Immature natural killer cell (primary cell): Measurements from ENCODE around the gene KCND3. TPM values are rescaled to one million over a fixed set of nuclear protein-coding genes. Genes with fewer than 3 reads are reported as not detected.

Source experiments
- DNase-seq, 3 donors: peaks; one replicate each; pipeline ENCODE4 v3.0.0; 2022; ENCODE audit warnings: mixed read lengths in 1 of 3
- H3K27ac Mint-ChIP-seq, 6 donors: one replicate each; pipeline ENCODE4 v1.8.0; 2020; ENCODE audit warnings: mixed read lengths in 6 of 6, mild to moderate bottlenecking in 5 of 6, inconsistent platforms in 4 of 6, moderate library complexity in 3 of 6
- H3K27me3 Mint-ChIP-seq, 3 donors: one replicate each; pipeline ENCODE4 v1.8.0; 2020 to 2021; ENCODE audit warnings: low read depth in 3 of 3, mild to moderate bottlenecking in 3 of 3, mixed read lengths in 3 of 3, moderate library complexity in 3 of 3, inconsistent platforms in 1 of 3
- H3K36me3 Mint-ChIP-seq, 3 donors: one replicate each; pipeline ENCODE4 v1.8.0; 2020; ENCODE audit warnings: mixed read lengths in 3 of 3, inconsistent platforms in 2 of 3, mild to moderate bottlenecking in 2 of 3
- H3K4me1 Mint-ChIP-seq, 2 donors: one replicate each; pipeline ENCODE4 v1.8.0; 2020; ENCODE audit warnings: inconsistent platforms in 2 of 2, mild to moderate bottlenecking in 2 of 2, mixed read lengths in 2 of 2, moderate library complexity in 1 of 2
- H3K4me3 Mint-ChIP-seq, 5 donors: one replicate each; pipeline ENCODE4 v1.8.0; 2020; ENCODE audit warnings: mild to moderate bottlenecking in 5 of 5, mixed read lengths in 5 of 5, inconsistent platforms in 3 of 5, moderate library complexity in 3 of 5
- H3K9me3 Mint-ChIP-seq, 6 donors: one replicate each; pipeline ENCODE4 v1.8.0; 2020; ENCODE audit warnings: mild to moderate bottlenecking in 6 of 6, mixed read lengths in 6 of 6, inconsistent platforms in 4 of 6, moderate library complexity in 3 of 6
- polyA plus RNA-seq, 3 donors: library from polyadenylated mRNA; unstranded; fragments of 300-500 nt; fragmentation: Illumina TruSeq; gene quantifications; one replicate each; pipeline ENCODE4 v1.2.3, GENCODE V29; 2021

KCND3 gene
- polyA plus RNA-seq, 3 donors from 2014 or later: 0.35 TPM; not detected in 2

DNA sequence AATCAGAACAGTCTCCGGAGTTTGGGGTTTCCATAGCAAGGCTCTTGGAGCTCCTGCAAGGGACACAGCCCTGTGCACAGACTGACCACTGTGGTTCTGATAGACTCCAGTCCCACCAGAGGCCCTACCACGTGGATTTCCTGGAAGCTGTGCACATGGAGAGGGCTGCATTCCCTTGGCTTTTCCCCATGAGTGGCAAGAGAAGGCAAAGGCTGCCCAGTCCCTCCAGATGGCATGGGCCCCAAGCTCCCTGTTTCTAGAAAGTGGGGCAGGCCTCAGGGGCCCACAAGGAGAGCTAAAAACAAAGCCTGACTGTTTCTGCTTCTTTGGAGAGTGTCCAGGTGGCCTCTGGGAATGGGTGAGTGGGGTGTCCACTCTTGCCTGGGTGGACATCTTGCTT lies 146.3 kb downstream of the KCND3 start:
- Mint-ChIP-seq H3K36me3 (no peaks in the 10 kb centered on the region), H3K4me1 (no peaks in the 10 kb centered on the region), H3K27ac (no peak overlapping the region), H3K9me3 (no peaks in the 10 kb centered on the region), H3K4me3 (no peak overlapping the region), H3K27me3 (peaks cover 0 to 19% (median 5%) of the 10 kb centered on the region in 3 donors)
- no peak for DNase-seq

DNA sequence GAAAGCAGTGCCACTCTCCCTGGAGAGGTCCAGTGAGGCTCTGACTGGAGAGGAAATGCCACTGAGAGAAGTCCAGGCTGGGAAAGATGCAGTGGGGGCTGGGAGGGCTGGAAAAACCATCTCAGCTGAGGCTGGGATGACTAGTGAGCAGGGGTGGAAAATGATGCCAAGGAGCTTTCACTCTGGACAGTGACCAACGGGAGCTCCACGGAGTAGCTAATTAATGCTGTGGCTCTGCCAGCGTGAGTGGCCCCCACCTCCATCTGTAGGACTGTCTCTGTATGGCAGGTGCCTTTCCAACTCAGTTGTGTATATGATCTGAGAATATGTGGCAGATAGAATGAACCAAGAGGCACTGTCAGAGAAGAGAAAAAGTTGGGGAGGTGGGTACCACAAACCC lies 147.1 kb downstream of the KCND3 start:
- DNase-seq: no peak
- Mint-ChIP-seq H3K4me3 (no peak overlapping the region), H3K27me3 (peaks cover 0 to 19% (median 5%) of the 10 kb centered on the region in 3 donors), H3K27ac (no peak overlapping the region), H3K36me3 (no peaks in the 10 kb centered on the region), H3K4me1 (no peaks in the 10 kb centered on the region), H3K9me3 (no peaks in the 10 kb centered on the region)

DNA sequence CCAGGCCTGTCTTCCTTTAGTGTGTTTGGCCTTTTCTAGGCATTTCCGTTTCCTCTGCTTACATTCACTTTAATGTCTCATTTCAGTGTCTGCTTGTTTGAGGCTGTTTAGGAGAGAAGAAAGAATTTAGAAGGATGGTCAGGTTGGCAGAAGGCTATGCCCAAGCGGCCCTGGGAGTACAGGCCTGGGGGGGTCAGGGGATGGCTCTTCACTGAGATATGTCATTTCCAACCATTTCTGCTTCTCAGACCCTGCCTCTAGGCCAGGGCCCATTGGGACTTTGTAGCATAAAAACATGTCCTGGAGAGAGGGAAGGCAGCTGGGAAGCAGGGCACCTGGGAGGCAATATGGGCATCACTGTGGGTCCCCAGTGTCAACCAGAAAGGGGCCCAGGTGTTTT lies 147.7 kb downstream of the KCND3 start:
- no peak for DNase-seq
- Mint-ChIP-seq H3K4me3 (no peak overlapping the region), H3K36me3 (no peaks in the 10 kb centered on the region), H3K27me3 (peaks cover 0 to 13% (median 5%) of the 10 kb centered on the region in 3 donors), H3K4me1 (no peaks in the 10 kb centered on the region), H3K27ac (no peak overlapping the region), H3K9me3 (no peaks in the 10 kb centered on the region)

DNA sequence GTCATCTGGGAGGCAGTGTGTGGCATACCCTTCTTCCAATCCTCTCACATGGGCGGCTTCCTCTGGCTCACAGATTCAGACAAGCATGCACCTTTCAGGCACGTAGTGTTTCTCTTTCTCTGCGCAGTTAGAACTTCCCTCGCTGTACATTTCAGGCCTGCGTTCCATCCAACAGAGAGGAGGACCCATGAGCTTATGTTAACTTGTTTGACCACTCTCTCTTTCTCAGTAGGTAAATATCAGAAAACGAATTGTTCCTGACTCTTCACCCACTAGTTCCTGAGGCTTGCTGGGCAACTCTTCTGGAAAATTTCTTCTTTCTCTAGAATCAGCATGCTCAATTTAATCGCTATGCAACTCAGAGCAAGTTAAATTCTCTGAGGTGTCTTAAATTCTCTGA lies 148.3 kb downstream of the KCND3 start:
- Mint-ChIP-seq H3K4me3 (no peak overlapping the region), H3K36me3 (no peaks in the 10 kb centered on the region), H3K27ac (no peak overlapping the region), H3K4me1 (no peaks in the 10 kb centered on the region), H3K27me3 (peaks cover 2 to 11% (median 5%) of the 10 kb centered on the region in 3 donors), H3K9me3 (no peaks in the 10 kb centered on the region)
- no peak for DNase-seq

DNA sequence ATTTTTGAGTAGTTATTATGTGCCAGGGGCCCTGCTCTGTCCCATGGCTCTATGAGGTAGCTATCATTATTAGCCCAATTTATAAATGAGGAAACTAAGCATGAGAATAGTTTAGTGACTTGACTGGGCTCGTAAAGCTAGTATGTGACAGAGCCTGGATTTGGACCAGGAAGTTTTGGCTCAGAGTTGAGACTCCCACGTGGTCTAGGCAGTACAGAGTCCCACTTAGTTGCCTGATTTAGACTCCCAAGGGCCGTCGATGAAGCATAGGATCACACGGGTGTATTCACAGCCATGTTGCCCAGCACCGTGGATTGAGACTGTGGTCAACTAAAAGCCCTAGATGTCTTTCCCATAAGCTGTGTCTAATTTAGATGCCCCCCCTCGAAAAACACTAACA lies 152.1 kb downstream of the KCND3 start:
- peaks cover 0 to 3% (median 2%) of the 10 kb centered on the region in 3 donors for H3K27me3 Mint-ChIP-seq
- no peaks in the 10 kb centered on the region for H3K9me3 Mint-ChIP-seq
- H3K27ac Mint-ChIP-seq: no peak overlapping the region

DNA sequence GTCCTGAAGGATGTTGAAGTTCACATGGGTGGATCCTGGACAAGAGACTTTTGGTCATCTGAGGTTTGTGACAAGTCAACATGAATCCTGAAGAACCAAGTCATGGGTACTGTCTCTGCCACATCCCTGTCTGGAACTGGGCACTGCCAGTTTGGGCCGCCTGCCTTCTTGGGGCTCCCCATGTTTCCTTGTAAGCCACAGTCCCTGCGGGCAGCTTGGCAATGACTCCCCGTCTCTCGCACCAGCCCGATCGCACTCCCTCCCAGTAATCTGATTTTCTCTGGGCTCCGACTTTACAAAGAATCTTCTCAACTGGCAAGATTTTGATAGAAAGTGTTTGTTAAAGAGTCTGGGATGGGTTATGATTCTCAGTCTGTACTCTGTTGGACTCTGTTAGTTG lies 153.4 kb downstream of the KCND3 start:
- no peaks in the 10 kb centered on the region for H3K4me1 Mint-ChIP-seq
- no peaks in the 10 kb centered on the region for H3K36me3 Mint-ChIP-seq
- no peak overlapping the region for H3K27ac Mint-ChIP-seq
- peaks cover 0 to 6% (median 2%) of the 10 kb centered on the region in 3 donors for H3K27me3 Mint-ChIP-seq
- DNase-seq: no peak
- H3K4me3 Mint-ChIP-seq: no peak overlapping the region
- H3K9me3 Mint-ChIP-seq: no peaks in the 10 kb centered on the region

More for the DNA sequence above, 152.1 kb downstream of the KCND3 start:
- Mint-ChIP-seq H3K4me3 (no peak overlapping the region), H3K4me1 (no peaks in the 10 kb centered on the region), H3K36me3 (no peaks in the 10 kb centered on the region)
- DNase-seq: no peak

DNA sequence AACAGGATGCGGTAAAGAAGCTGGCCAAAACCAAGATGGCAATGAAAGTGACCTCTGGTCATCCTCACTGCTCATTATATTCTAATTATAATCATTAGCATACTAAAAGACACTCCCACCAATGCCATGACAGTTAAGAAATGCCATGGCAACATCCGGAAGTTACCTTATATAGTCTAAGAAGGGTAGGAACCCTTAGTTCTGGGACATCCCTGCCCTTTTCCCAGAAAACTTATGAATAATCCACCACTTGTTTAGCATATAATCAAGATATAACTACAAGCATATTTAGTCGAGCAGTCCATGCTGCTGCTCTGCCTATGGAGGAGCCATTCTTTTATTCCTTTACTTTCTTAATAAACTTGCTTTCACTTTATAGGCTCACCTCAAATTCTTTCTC lies 154.0 kb downstream of the KCND3 start:
- H3K27ac Mint-ChIP-seq: no peak overlapping the region
- no peak overlapping the region for H3K4me3 Mint-ChIP-seq
- H3K9me3 Mint-ChIP-seq: no peaks in the 10 kb centered on the region

DNA sequence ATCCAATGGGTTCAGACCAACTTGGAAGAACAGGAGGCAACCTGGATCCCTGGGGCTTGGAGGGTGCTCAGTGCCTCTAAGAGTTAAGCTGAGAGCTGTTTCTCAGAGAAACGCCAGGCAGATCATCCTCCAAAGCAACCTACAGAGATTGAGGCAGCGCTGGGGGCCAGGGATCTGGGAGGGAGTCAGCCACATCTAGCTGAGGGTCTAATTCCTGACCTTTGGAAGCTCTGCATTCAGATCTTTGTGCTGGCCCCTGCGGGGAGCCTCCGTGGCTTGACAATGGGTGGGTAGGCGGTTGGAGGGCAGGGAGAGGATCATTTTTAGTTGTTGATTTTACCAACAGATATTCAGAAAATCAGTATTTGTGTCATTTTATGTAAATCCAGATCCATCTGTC lies 154.5 kb downstream of the KCND3 start:
- Mint-ChIP-seq H3K9me3 (no peaks in the 10 kb centered on the region), H3K27me3 (peaks cover 2 to 6% (median 4%) of the 10 kb centered on the region in 3 donors), H3K36me3 (no peaks in the 10 kb centered on the region), H3K4me1 (no peaks in the 10 kb centered on the region), H3K27ac (no peak overlapping the region), H3K4me3 (no peak overlapping the region)
- no peak for DNase-seq

More for the DNA sequence above, 154.0 kb downstream of the KCND3 start:
- no peak for DNase-seq
- no peaks in the 10 kb centered on the region for H3K4me1 Mint-ChIP-seq
- peaks cover 0 to 6% (median 2%) of the 10 kb centered on the region in 3 donors for H3K27me3 Mint-ChIP-seq
- no peaks in the 10 kb centered on the region for H3K36me3 Mint-ChIP-seq

DNA sequence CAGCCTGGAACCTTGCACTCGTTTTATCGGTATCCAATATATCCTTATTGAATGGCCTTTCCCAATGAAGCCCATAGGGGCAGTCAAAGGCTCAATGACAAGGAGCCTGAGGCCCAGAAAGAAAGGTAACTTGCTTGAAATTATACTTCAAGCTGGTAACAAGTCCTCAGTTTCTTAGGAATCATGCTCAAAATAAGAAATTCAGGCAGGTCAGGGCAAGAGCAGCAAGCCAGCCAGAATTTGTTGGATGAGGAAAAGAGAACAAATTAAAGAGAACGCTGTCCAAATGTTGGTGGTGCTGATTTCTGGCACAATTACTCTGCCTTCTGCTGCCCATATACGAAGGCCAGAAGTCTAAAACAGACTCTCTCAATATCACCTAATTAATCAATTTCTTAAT lies 156.1 kb downstream of the KCND3 start:
- Mint-ChIP-seq H3K27me3 (peaks cover 2 to 12% (median 4%) of the 10 kb centered on the region in 3 donors), H3K4me1 (no peaks in the 10 kb centered on the region), H3K9me3 (peaks cover 0 to 2% (median 0%) of the 10 kb centered on the region in 6 donors), H3K4me3 (no peak overlapping the region), H3K27ac (no peak overlapping the region), H3K36me3 (no peaks in the 10 kb centered on the region)
- no peak for DNase-seq

DNA sequence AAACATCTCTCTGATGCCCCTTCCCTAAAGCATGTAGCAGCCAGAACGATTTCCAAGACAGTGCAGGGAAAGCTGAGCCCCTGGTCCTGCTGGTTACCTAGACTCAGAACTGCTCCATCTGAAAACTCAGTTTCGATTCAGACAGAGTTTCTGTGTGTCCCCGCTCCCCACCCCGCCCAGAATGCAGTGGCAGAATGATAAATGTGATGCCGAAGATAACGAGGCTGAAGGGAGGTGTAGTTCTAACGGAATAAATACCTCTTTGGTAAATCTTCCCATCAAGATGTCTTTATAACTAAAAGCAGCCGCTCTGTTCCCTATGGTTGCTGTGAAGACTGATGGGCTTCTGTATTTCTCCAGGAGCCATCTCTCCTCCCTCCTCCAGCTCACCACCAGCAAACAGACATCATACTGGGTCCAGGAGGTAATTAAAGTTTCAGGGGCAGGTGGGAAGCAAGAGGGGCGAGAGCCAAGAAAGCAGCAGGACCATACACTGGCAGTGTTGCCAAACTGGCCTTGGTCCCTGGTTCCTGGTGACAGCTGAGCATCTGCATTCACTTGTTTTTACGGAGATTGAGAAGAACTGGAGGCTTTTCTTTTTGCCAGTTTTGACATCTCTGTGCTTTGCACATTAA lies 156.8 kb downstream of the KCND3 start:
- H3K4me3 Mint-ChIP-seq: no peak overlapping the region
- no peak for DNase-seq
- no peaks in the 10 kb centered on the region for H3K36me3 Mint-ChIP-seq
- no peaks in the 10 kb centered on the region for H3K4me1 Mint-ChIP-seq
- peaks cover 0 to 2% (median 0%) of the 10 kb centered on the region in 6 donors for H3K9me3 Mint-ChIP-seq
- no peak overlapping the region for H3K27ac Mint-ChIP-seq
- H3K27me3 Mint-ChIP-seq: peaks cover 2 to 12% (median 4%) of the 10 kb centered on the region in 3 donors

DNA sequence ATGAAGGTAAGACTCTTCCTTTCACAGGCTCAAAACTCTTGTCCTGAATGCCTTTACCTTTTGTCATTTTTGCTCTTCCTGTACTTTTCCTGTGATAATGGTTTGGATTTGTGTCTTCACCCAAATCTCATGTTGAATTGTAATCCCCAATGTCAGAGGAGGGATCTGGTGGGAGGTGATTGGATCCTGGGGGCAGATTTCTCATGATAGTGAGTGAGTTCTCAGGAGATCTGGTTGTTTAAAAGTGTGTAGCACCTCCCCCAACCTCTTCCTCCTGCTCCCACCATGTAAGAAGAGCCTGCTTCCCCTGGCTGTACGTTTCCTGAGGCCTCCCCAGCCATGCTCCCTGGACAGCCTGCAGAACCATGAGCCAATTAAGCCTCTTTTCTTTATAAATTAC lies 158.3 kb downstream of the KCND3 start:
- peaks cover 0 to 12% (median 6%) of the 10 kb centered on the region in 3 donors for H3K27me3 Mint-ChIP-seq
- peaks cover 0 to 2% (median 0%) of the 10 kb centered on the region in 6 donors for H3K9me3 Mint-ChIP-seq
- no peak overlapping the region for H3K4me3 Mint-ChIP-seq
- no peaks in the 10 kb centered on the region for H3K4me1 Mint-ChIP-seq
- no peak for DNase-seq
- no peak overlapping the region for H3K27ac Mint-ChIP-seq
- H3K36me3 Mint-ChIP-seq: no peaks in the 10 kb centered on the region

DNA sequence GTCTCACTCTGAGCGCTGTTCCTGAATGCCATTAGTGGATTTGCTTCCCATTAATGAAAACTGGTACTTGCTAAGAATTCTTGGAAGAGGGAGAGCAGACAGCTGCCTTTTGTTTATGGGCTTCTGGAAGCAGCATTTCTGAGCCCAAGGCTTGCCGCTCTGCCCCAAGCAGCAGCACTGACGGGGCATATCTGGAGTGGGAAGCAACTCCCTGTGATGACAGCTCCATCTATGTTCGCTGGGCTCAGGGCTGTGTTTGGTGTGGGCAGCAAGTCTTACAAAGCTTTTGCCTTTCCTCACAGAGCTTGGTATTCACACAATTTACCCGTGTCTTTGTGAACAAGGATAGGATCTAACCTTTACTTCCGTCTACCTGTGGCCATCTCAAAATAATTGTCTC lies 161.5 kb downstream of the KCND3 start:
- peaks cover 2 to 18% (median 10%) of the 10 kb centered on the region in 3 donors for H3K27me3 Mint-ChIP-seq
- H3K4me1 Mint-ChIP-seq: no peaks in the 10 kb centered on the region
- H3K36me3 Mint-ChIP-seq: no peaks in the 10 kb centered on the region
- H3K4me3 Mint-ChIP-seq: no peak overlapping the region
- peaks cover 0 to 2% (median 0%) of the 10 kb centered on the region in 6 donors for H3K9me3 Mint-ChIP-seq
- DNase-seq: no peak
- H3K27ac Mint-ChIP-seq: no peak overlapping the region

DNA sequence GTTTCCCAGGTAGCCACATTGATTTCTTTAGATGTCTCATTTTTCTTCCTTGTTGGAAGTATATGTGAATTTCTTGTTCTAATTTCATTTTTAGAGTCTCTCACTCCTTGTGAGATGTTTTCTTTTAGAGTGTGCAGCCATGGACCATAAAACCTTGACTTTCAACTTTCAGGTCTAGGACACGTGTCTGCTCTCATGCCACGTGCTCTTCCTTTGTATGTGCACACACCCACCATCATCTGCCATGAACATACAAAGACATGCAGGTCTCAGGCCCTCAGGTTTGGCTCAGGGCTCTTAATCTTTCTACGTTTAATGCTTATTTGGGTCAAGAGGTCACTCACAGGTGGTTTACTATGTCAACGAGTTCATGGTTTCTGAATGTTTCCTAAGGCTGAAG lies 163.2 kb downstream of the KCND3 start:
- no peaks in the 10 kb centered on the region for H3K36me3 Mint-ChIP-seq
- no peak overlapping the region for H3K27ac Mint-ChIP-seq
- no peaks in the 10 kb centered on the region for H3K4me1 Mint-ChIP-seq
- no peak for DNase-seq
- peaks cover 0 to 2% (median 0%) of the 10 kb centered on the region in 6 donors for H3K9me3 Mint-ChIP-seq
- H3K27me3 Mint-ChIP-seq: peaks cover 2 to 18% (median 12%) of the 10 kb centered on the region in 3 donors
- H3K4me3 Mint-ChIP-seq: no peak overlapping the region

DNA sequence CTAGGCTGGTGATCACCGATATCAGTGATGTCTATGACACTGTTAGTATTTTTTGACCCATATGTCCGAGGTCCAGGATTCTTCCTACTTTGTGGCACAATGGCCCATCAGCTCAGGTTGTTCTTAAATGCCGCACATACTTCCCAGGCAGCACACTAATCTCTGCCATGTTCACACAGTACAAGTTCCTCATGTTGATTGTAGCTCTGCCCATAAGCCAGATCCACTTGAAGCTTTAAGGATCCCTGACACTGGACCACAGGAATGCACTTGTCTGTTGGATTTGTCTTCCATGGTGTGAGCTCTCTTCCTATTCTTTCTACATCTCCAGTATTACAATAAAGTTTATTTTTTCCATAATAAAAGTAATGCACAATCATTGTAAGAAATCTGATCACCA lies 164.3 kb downstream of the KCND3 start:
- H3K27me3 Mint-ChIP-seq: peaks cover 2 to 18% (median 14%) of the 10 kb centered on the region in 3 donors
- no peak overlapping the region for H3K4me3 Mint-ChIP-seq
- H3K36me3 Mint-ChIP-seq: no peaks in the 10 kb centered on the region
- no peaks in the 10 kb centered on the region for H3K4me1 Mint-ChIP-seq
- DNase-seq: no peak
- H3K27ac Mint-ChIP-seq: no peak overlapping the region
- peaks cover 0 to 2% (median 0%) of the 10 kb centered on the region in 6 donors for H3K9me3 Mint-ChIP-seq

DNA sequence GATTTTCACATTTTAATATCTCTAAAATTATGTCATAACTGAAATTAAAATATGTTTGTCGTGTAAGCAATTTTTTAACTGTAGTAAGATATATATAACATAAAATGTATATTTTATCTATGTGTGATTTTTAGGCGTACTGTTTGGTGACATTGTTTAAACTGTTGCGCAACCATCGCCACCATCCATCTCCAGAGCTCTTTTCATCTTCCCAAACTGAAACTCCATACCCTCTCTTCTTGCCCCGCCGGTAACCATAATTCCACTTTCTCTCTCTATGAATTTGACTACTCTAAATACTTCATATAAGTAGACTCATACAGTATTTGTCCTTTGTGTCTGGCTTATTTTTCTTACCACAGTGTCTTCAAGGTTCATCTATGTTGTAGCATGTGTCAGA lies 167.3 kb downstream of the KCND3 start:
- Mint-ChIP-seq H3K36me3 (no peaks in the 10 kb centered on the region), H3K4me1 (no peaks in the 10 kb centered on the region), H3K27ac (no peak overlapping the region), H3K9me3 (no peaks in the 10 kb centered on the region), H3K4me3 (no peak overlapping the region), H3K27me3 (peaks cover 5 to 15% (median 12%) of the 10 kb centered on the region in 3 donors)
- no peak for DNase-seq
